GM18907 (cell line): ENCODE data around the gene C19orf47.
"Not testable (repeated sequence)": the region's sequence is repeated elsewhere in the genome, so short reads cannot be mapped to it uniquely, and the experiment has no call there.

ENCODE experiments used
- ATAC-seq: cut with Tn5 transposase; IDR thresholded peaks from one replicate; pipeline ENCODE4 v1.9.1; 2021; ENCODE audit warnings: mild to moderate bottlenecking, moderate library complexity; ENCODE audit not compliant: unreplicated experiment

Gene C19orf47

GRCh38 chr19:40355975-40356680, 7.9 kb upstream of the C19orf47 start:
- no peak for ATAC-seq

GRCh38 chr19:40348961-40349507, 837 bp upstream of the C19orf47 start:
- no peak for ATAC-seq

GRCh38 chr19:40344422-40344821, 3.8 kb downstream of the C19orf47 start:
- no peak for ATAC-seq

- no peak for ATAC-seq
These were observed 5.4 kb downstream of the C19orf47 start for GRCh38 chr19:40342644-40343311.

GRCh38 chr19:40341601-40342482, 6.4 kb downstream of the C19orf47 start:
- no peak for ATAC-seq

GRCh38 chr19:40339018-40339728, 9.0 kb downstream of the C19orf47 start:
- no peak for ATAC-seq

GRCh38 chr19:40337594-40337993, 10.6 kb downstream of the C19orf47 start:
- ATAC-seq: no peak

GRCh38 chr19:40337107-40337506, 11.1 kb downstream of the C19orf47 start:
- ATAC-seq: no peak

GRCh38 chr19:40336601-40336900, 11.6 kb downstream of the C19orf47 start:
- no peak for ATAC-seq

GRCh38 chr19:40335855-40336600, 12.2 kb downstream of the C19orf47 start:
- ATAC-seq: no peak

- no peak for ATAC-seq
These were observed 13.1 kb downstream of the C19orf47 start for GRCh38 chr19:40335101-40335500.

- ATAC-seq: not testable (repeated sequence)
These were observed 15.1 kb downstream of the C19orf47 start for GRCh38 chr19:40333083-40333482.

GRCh38 chr19:40332669-40333068, 15.5 kb downstream of the C19orf47 start:
- no peak for ATAC-seq

- ATAC-seq: no peak
These were observed 17.1 kb downstream of the C19orf47 start for GRCh38 chr19:40331052-40331451.

GRCh38 chr19:40326201-40326600, 22.0 kb downstream of the C19orf47 start:
- no peak for ATAC-seq

- ATAC-seq: no peak
These were observed 24.5 kb downstream of the C19orf47 start for GRCh38 chr19:40323705-40324104.

- ATAC-seq: no peak
These were observed 25.1 kb downstream of the C19orf47 start for GRCh38 chr19:40322951-40323615.

- no peak for ATAC-seq
These were observed 26.0 kb downstream of the C19orf47 start for GRCh38 chr19:40322271-40322610.

GRCh38 chr19:40321566-40322270, 26.5 kb downstream of the C19orf47 start:
- no peak for ATAC-seq
